T-helper 22 cell (primary cell): Measurements from ENCODE around the gene DMD.

Source experiments
- DNase-seq: peaks from one replicate; pipeline ENCODE4 v3.0.0-alpha.2; 2020; ENCODE audit warnings: low read depth

Gene DMD

DNA sequence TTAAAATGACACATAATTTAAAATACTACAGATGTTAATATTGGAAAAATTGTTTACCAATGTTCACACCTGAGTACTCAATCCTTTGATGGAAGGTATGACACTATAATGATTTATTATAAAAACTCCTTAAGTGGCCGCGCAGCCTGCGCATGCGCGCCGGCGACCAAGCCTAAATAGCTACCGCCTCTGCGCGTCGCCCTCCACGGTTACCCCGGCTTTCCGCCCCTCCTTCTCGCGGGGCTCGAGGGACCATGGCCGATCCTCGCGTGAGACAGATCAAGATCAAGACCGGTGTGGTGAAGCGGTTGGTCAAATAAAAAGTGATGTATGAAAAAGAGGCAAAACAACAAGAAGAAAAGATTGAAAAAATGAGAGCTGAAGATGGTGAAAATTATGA, 170.2 kb downstream of the DMD start:
- no peak for DNase-seq

DNA sequence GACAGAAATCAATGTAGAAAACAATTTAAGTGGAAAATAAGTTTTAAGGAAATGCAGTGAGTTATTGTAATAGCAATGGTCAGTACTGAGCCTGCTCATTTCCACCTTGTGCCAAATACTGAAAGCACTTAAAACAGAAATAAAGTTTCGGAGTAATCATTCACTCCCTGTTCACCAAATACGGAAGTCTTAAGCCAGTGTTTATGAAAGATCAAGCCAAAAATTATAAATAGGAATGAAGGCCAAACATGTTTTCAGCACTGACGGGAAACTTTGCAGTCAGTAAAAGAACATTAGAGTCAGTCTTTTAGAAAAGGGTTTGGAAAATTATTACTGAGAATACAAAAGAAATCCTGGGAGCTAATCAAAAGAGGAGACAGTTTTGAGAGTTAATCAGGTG, 178.6 kb downstream of the DMD start:
- no peak for DNase-seq

DNA sequence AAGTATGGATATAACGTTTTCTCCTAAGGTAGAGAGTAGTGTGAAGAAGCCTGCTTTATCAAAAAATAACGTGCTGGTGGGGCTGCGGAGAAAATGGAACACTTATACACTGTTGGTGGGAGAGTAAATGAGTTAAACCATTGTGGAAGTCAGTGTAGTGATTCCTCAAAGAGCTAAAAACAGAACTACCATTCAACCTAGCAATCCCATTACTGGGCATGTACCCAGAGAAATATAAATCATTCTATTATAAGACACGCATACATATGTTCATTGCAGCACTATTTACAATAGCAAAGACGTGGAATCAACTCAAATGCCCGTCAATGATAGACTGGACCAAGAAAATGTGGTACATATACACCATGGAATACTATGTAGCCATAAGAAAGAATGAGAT, 196.4 kb downstream of the DMD start:
- DNase-seq: no peak

DNA sequence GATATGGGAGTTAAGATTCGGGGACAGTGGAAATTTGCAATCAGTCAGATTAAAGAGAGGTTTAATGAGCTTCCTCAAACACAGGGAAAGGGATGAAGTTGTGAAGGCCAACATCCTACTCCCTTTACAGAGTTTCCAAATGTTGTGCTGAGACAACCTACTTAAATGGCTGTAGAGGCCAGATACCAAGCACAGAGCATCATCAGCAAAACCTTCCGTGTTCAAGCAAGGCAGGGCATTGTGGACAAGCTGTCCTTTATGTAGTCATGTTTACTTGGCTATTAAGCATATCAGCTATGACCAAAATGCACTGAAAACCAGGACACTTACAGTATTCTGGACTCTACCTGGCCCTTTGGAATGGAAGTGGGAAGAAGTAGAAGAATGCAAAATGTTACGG, 197.3 kb downstream of the DMD start:
- no peak for DNase-seq

DNA sequence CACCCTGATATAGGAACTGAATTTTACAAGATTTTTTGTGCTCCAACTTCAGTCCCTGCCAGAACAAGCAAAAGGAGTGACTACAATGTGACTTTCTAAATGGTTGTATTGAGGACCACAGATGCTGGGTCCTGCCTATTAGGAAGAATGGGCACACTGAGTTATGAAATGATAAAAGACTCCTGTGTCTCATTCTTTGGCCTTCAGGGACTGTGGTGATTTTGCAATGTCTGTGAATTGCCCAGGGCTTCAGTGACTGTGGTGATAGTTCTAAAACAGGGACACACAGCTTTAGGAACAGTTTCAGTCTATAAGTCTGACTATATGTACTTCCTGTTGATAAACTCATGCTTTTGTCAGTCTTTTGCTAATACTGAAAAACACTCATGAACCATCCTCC, 210.2 kb downstream of the DMD start:
- no peak for DNase-seq

DNA sequence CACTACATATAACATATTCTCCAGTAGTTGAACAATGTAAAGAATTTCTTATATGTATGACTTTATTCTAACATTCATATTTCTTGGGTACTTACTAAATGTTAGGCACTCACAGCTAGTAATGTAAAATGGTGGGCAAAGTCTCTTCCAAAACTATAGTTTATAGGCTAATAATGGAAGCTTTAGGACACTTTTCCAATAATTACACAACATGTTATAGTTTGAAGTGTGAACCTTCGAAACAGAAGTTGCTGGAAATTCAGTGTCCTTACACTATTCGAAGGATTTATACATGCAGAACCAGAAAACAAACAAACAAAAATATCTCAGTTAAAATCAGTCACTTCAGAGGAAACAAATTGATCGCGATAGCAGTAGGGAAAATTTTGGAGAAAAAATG, 212.6 kb downstream of the DMD start:
- no peak for DNase-seq

DNA sequence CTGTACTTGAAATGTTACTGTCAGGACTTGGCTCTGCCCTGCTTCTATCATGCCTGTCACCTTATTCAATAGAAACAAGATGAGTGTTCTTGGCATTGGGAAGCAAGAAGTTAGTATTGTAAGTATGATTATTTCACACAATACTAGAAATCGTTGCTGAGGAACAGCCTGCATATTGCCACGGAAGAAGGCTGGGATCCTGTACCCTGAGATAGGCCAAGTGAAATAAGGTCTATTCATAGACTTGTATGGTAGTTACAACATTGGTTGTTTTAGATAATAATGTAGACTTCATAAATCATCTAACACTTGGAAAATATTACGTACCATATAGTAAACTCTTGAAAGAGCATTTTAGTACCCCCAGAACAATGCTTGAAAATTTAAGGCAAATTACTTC, 215.9 kb downstream of the DMD start:
- DNase-seq: no peak

DNA sequence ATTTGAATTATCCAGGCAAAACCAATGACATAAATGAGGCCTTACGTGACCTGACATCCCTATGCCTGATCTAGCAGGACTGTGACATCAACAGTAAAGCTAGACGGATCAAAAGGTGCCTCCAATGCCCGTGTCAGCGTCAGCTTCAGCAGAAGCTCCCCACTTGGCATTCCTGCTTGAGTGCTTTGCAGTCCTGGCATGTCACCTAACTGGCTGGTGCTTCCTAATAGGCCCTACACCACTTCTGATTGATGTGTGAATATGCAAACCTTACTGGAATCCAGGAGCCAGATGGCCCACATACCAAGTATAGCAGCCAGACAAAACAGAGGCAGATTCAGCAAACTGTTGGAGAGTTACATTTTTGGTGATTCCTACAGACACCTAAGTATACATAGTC, 224.2 kb downstream of the DMD start:
- no peak for DNase-seq

DNA sequence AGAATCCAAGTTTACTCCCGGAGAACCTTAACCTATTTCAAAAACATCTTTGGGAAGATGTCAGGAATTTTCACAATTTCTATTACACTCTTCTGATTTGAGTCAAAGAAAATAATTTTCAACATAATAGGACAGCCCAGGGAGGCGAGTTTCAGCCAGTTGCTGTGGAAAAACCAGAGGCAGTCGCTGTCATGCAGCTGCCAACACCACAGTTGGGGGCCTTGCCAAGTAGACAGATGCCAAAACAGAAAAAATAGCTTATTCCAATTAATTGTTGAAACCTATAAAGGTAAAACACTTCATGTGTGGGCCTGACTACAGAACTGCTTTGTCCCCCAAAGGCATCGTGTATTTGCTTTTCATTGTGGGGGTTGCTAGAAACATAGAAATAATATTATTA, 225.8 kb downstream of the DMD start:
- DNase-seq: no peak

DNA sequence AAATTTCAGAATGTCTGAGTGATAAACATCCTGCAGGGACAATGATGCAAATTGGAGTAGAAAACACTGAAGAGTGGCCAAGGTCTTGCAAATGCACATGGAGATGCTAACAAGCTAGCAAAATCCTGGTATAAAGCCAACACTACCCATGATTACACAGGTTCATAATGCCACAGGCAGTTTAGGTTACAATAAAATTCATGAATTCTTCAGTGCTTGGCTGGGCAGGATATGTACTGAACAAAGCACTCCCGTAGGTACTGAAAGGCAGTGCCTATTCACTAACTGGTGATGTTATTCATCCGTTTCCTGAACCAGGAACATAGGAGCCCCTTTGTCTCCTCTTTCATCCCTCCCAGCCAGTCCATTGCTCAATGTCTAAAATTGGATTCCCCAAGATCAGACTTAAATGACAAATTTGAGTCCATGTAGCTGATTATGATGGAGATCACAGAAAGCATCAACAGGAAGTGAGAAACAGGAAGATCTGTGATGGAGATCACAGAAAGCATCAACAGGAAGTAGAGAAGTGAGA, 244.5 kb downstream of the DMD start:
- no peak for DNase-seq

DNA sequence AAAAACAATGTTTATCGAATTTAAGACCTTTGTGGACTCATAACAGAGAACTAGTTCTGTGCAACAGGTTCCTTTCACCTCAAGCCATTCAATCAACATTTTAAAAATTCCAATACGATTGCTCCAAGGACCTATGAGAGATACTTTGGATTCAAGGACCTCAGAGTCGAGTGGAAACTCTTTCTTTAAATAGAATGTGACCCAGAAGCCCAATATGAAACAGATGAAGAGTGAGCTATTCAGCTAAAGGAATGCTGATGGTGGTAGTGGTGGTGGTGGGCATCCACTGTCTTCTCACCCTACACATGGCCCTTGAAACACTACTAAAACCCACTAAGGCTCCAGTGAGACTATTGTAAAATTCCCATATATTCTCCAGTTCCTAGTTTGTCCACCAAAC, 257.2 kb downstream of the DMD start:
- no peak for DNase-seq

DNA sequence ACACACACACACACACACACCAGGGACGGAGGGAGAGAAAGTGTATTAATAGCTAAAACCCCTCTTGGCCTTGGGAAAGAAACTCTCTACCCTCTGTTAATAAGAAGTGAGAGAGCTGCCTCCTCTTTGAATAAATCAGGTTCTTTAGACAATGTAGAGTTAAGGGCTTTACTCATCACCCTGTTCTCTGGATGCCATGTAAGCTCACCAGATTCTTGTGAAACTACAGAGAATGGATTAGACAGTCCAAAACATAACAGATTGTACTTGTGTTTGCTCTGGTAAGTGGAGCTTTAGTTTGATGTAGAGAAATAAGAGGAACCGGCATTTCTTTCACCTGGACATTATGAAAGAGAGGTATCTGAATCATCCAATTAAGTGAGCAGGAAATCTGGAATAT, 263.2 kb downstream of the DMD start:
- no peak for DNase-seq

DNA sequence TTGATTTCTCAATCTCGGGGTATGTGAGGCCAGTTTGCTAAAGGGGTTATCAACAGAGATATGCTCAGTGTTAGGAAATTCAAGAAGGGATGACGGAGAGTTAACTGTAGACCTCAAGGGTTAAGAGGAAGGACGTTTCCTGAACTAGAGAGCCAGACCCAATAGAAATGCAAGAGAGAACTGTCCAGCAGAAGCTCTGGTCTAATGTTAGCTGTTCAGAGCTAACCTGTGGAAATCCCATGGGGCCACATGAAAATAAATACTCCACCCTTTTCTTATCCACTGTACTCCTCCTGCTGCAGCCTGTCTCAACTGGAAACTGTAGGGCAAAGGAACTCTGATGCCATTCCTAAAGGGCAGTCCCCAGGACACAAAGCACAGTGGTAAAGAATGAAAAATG, 274.3 kb downstream of the DMD start:
- no peak for DNase-seq

DNA sequence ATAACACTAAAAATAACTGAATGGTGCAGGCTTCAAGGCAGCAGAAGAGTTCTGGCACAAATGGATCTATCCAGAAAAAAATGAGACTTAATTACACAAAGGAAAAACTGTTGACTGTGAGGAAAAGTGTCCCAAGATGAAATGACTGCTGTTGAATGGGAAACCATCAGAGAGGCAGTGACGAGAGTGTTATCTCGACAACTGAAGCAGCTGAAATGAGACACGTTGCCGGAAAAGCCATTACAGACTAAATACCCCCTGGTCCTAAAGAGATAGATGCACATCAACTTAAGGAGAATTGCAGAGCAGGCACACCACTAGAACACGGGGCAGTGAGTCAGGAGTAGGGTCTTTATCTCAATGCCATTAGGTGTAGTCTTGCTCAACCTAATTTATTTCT, 277.8 kb downstream of the DMD start:
- no peak for DNase-seq

DNA sequence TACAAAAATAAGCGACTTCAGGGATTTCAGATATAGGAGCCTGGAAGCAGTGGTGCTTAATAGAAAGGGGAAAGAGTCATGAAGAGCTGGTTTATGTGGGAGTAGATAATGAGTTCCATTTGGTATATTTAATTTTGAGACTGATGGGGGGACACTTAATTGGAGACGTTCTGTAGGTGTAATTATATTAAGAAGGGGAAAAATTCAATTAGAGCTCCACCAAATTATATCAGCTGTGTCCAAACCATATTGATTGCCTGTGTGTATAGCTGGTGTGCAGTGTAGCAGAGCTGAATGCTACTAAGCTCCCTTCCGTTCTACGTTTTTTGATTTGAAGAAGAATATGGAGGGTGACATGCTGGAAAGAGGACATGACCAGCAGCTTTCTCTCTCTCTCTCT, 282.3 kb downstream of the DMD start:
- no peak for DNase-seq

DNA sequence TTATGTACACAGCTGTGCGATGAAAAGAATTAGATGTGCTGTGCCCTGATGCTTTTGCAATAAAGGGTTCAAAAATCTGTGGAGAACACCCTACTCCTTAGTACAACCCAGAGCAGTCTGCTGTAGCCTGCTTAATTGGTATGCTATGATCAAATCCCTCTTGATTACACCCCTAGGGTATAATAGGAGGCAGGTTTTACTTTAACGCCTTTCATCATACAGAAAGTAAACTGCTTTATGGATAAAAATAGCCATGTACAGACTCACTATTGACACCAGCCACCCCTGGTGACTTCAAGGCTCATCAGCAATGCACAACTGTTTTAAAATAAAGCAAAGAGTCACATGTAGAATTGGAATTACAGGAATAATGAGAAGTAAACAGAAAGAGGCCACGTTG, 315.3 kb downstream of the DMD start:
- DNase-seq: no peak

DNA sequence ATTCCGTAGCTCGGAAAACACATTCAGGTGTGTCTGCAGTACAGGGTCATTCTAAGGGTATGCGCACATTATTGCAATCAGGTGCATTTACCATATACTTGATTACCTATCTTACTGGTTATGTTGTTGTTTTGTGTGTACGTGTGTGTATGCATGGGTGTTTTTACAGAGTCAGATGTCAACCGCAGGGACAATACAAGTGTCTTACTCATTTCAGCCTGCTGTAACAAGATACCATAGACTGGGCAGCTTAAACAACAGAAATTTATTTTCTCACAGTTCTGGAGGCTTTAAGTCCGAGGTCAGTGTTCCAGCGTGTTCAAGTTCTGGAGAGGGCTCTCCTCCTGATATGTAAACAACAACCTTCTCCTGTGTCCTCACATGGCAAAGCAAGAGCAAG, 316.7 kb downstream of the DMD start:
- DNase-seq: no peak

DNA sequence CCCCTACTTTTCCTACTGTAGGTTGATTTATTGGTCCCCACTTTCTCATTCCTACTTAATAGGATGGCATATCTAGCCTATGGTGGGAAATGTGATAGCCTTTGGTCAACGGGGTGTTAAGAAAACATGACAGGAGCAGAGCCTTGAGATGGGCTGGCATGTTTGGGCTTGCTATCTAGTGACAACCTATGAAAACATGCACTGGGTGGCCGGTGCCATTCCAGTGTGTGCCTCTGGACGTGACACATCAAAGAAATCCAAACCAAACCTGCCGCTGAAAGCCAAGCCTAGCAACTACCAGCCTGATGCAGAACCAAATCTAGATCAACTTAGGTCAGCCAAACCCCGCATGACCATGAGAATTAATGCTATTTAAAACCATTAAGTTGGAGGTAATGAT, 317.6 kb downstream of the DMD start:
- DNase-seq: no peak

DNA sequence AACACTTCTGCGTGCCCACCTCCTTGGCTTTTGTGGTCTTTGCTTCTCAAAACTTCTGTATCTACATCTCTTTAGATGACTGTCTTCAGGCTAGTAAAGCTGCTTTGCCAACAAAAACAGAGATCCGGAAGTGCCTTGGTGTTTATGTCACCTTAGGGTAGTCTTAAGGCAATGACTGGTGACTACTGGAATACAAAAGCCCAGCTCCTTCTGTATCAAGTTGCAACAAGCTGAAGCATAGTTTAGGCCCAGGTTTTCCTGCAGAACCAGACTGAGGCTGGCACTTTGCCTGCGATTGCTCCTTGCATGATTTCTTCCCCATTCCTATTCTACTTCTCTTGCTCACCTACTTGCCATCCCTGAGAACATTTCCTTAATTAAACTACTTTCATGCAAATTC, 333.8 kb downstream of the DMD start:
- DNase-seq: no peak

DNA sequence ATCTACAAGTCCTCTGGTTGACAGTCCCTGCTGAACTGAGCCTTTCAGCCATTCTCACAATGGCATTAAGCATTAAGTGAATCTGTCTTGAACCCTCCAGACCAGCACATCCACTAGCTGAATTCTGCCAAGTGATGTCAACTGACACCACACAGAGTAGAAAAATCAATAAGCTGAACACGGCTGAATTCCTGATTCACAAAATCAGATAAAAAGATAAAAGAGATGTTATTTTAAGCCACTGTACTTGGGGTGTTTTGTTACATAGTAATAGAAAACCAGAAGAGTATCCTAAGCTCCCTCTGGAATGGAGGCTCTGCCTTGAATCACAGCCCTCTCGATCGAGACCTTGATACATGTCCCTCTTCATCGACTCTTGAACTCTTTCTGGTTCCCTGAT, 336.5 kb downstream of the DMD start:
- no peak for DNase-seq

DNA sequence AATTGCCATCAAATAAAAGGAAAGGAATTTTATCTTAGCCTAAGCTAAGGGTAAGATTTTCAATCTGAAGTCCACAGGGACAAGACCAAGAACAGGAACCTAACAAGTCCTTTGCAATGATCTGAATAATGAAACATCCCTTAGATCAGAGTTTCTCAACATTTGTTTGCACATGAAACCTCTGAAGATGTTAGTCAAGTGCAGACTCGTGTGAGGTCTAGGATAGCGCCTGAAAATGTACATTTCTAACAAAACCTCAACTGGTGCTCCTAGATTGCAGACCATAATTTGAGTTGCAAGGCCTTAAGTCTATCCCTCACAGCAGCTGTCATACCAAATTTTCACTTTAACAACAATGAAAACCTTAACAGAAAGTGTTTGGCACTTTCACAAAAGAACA, 337.6 kb downstream of the DMD start:
- DNase-seq: no peak

DNA sequence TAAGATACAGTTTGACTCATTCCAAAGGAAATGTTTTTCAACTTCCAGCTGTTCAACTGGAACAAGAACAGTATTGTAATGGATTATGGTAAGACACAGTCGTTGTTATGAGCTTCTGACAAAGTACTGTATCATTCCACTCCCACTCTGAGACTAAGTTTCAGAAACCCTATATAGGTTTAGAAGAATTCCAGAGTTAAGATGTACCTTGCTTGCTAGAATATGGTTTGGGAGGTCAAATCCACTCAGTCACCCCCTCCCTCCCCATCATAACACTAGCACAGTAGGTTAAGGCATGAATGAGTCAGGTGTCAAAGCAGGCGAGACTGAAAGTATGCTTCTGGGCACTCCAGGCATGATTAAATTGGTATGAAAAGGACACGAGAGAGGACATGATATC, 339.7 kb downstream of the DMD start:
- DNase-seq: no peak

DNA sequence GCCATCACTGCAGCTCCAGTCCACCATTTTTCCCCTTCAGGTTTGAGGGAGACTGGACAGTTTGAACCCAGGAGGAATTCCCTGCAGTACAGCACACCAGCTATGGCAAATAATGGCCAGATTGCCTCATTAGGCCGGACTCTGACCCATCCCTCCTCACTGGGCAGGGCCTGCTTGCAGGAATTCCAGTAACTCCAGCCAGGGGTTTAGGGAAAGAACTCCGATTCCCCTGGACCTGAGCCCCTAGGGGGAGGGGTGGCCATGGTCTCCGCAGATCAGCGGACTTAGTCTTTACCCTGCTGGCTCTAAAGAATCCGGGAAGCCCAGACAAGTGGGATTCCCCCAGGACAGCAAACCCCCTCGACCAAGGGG, 342.8 kb downstream of the DMD start:
- DNase-seq: no peak

DNA sequence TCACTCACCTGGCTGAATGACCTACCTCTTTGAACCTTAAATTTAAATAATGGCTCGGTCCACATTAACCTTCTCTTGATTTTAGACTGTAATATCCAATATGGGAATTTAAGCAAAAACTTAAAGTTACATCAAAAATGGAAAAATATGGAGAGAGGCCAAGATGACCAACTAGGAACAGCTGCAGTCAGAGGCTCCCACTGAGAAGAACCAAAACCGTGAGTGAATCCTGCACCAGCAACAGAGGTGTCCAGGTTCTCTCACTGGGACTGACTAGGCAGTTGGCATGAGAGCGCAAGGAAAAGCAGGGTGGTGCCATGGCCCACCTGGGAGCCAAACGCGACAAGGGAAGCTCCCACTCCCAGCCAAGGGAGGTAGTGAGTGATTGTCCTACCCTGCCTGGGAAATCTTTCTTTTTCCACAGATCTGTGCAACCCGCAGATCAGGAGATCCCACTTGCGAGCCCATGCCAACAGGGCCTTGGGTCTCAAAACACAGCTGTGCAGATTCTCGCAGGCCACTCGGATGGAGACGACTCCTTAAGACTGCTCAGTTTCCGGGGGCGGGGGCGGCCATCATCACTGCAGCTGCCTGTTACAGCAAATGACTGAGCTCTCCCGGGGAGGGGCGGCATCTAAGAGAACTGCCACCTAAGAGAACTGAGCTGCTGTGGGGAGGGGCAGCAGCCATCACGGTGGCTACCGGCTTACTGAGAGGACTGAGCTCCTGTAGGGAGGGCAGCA, 343.4 kb downstream of the DMD start:
- no peak for DNase-seq

DNA sequence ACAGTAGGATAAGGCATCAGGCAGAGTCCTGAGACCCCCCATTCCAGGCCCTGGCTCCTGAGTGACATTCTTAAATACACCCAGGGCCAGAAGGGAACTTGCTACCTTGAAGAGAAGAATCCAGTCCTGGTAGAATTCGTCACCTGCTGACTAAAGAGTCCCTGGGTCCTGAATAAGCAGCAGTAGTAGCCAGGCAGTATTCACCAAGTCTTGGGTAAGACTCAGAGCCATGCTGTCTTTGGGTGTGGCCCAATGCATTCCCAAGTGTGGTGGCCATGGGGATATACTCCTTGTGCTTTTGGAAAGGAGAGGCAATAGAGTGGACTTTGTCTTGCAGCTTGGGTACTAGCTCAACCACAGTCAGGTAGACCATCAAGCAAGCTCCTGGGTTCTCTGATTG, 359.1 kb downstream of the DMD start:
- DNase-seq: no peak
